ENCODE measurements around the gene REL.

The REL gene

GRCh38 chr2:60938301-60938700, 56.9 kb downstream of the REL start:
- H3K36me3 ChIP-seq (ENCODE audit: control insufficient read depth, insufficient read depth, low read length), result no peaks in the 10 kb centered on the region
- no peak for DNase-seq
- H3K4me3 ChIP-seq (ENCODE audit: insufficient read depth, low read depth, low read length, poor library complexity, severe bottlenecking), result no peak overlapping the region
- H3K27me3 ChIP-seq (replicated peaks; ENCODE audit: control insufficient read depth, insufficient read depth, low read length, poor library complexity, severe bottlenecking), result no peaks in the 10 kb centered on the region
- no peak overlapping the region for H3K27ac ChIP-seq (ENCODE audit: insufficient read depth, low read length, poor library complexity, severe bottlenecking)
- no peaks in the 10 kb centered on the region for H3K9me3 ChIP-seq (ENCODE audit: control insufficient read depth, low read length)
- no peaks in the 10 kb centered on the region for H3K4me1 ChIP-seq (ENCODE audit: control insufficient read depth, insufficient read depth, low read length, poor library complexity, severe bottlenecking)

- H3K4me3 ChIP-seq (ENCODE audit: insufficient read depth, low read depth, low read length, poor library complexity, severe bottlenecking), result no peak overlapping the region
- H3K9me3 ChIP-seq (ENCODE audit: control insufficient read depth, low read length), result no peaks in the 10 kb centered on the region
- no peak overlapping the region for H3K27ac ChIP-seq (ENCODE audit: insufficient read depth, low read length, poor library complexity, severe bottlenecking)
- DNase-seq, result no peak
- no peaks in the 10 kb centered on the region for H3K4me1 ChIP-seq (ENCODE audit: control insufficient read depth, insufficient read depth, low read length, poor library complexity, severe bottlenecking)
- no peaks in the 10 kb centered on the region for H3K27me3 ChIP-seq (replicated peaks; ENCODE audit: control insufficient read depth, insufficient read depth, low read length, poor library complexity, severe bottlenecking)
- H3K36me3 ChIP-seq (ENCODE audit: control insufficient read depth, insufficient read depth, low read length), result no peaks in the 10 kb centered on the region
These were observed 58.2 kb downstream of the REL start for GRCh38 chr2:60939622-60940021.

DNA sequence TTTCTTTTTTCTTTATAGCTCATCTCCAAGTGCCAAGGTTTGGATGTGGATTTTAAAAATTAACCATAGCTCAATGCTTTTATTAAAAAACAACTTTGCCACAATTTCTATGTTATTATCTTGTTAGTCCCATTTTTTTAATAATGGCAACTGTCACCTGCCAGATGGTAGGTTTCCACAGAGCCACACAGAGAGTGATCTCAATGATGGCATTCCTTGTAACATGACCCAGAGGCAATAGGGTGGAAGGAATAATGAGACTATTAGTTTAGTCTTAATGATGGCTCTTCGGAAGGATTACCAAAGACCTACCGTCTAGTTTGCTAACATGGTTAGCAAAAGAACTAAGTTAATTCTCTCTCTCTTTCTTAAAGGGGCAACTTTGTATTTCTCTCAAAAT, 64.0 kb downstream of the REL start:
- no peak for DNase-seq
- no peaks in the 10 kb centered on the region for H3K36me3 ChIP-seq (ENCODE audit: control insufficient read depth, insufficient read depth, low read length)
- no peaks in the 10 kb centered on the region for H3K4me1 ChIP-seq (ENCODE audit: control insufficient read depth, insufficient read depth, low read length, poor library complexity, severe bottlenecking)
- H3K9me3 ChIP-seq (ENCODE audit: control insufficient read depth, low read length), result no peaks in the 10 kb centered on the region
- no peaks in the 10 kb centered on the region for H3K27me3 ChIP-seq (replicated peaks; ENCODE audit: control insufficient read depth, insufficient read depth, low read length, poor library complexity, severe bottlenecking)
- no peak overlapping the region for H3K4me3 ChIP-seq (ENCODE audit: insufficient read depth, low read depth, low read length, poor library complexity, severe bottlenecking)
- no peak overlapping the region for H3K27ac ChIP-seq (ENCODE audit: insufficient read depth, low read length, poor library complexity, severe bottlenecking)

GRCh38 chr2:60947056-60947455, 65.7 kb downstream of the REL start:
- Histone ChIP-seq H3K27me3 (replicated peaks; ENCODE audit: control insufficient read depth, insufficient read depth, low read length, poor library complexity, severe bottlenecking) (no peaks in the 10 kb centered on the region), H3K27ac (ENCODE audit: insufficient read depth, low read length, poor library complexity, severe bottlenecking) (no peak overlapping the region), H3K4me1 (ENCODE audit: control insufficient read depth, insufficient read depth, low read length, poor library complexity, severe bottlenecking) (no peaks in the 10 kb centered on the region), H3K36me3 (ENCODE audit: control insufficient read depth, insufficient read depth, low read length) (no peaks in the 10 kb centered on the region), H3K4me3 (ENCODE audit: insufficient read depth, low read depth, low read length, poor library complexity, severe bottlenecking) (no peak overlapping the region), H3K9me3 (ENCODE audit: control insufficient read depth, low read length) (no peaks in the 10 kb centered on the region)
- no peak for DNase-seq

DNA sequence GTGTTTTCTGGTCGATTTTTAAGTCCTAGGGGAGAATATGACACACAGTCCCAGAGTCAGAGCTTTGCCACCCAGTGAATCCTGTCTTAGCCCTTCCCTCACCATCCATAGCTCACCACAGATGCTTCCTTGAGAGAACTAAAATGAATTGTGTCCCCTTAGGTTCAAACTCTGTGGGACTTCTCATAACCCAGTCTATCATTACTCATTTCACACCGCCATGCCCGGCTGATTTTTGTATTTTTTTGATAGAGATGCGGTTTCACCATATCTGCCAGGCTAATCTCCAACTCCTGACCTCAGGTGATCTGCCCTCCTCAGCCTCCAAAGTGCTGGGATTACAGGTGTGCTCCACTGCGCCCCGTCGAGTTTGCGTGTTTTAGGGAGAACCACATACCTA, 66.8 kb downstream of the REL start:
- H3K9me3 ChIP-seq (ENCODE audit: control insufficient read depth, low read length), result no peaks in the 10 kb centered on the region
- H3K27ac ChIP-seq (ENCODE audit: insufficient read depth, low read length, poor library complexity, severe bottlenecking), result no peak overlapping the region
- no peaks in the 10 kb centered on the region for H3K36me3 ChIP-seq (ENCODE audit: control insufficient read depth, insufficient read depth, low read length)
- DNase-seq, result no peak
- H3K27me3 ChIP-seq (replicated peaks; ENCODE audit: control insufficient read depth, insufficient read depth, low read length, poor library complexity, severe bottlenecking), result no peaks in the 10 kb centered on the region
- H3K4me1 ChIP-seq (ENCODE audit: control insufficient read depth, insufficient read depth, low read length, poor library complexity, severe bottlenecking), result no peaks in the 10 kb centered on the region
- H3K4me3 ChIP-seq (ENCODE audit: insufficient read depth, low read depth, low read length, poor library complexity, severe bottlenecking), result no peak overlapping the region

DNA sequence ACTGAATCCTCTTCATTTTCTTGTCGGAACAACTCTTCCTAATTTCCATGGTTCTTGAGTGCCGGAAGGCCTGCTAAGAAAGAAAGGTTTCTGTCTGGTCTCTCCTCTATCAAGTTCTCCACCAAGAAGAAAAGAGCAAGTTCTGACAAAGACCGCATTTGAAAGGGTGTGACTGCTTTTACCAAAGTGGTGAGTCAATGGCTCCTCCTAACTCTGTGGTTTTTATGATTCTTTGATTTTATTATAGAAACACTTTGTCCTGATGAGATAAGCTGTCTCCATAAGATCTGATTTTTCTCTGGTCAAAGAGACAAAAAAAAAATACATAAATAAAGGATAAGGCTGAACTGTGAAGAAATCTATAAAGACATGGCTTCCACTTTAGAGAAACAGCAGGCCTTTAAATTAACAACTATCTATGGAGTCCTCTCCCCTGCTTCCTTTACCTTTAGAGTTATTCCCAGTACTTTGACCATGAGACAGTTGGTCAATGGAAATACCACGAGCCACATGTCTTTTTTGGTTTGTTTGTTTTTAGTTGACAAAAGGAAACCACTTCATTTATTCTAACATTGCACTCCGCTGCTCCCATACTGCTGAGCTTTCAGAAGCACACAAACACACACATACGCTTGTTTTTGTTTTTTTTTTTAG, 67.7 kb downstream of the REL start:
- no peaks in the 10 kb centered on the region for H3K9me3 ChIP-seq (ENCODE audit: control insufficient read depth, low read length)
- no peak for DNase-seq
- H3K4me1 ChIP-seq (ENCODE audit: control insufficient read depth, insufficient read depth, low read length, poor library complexity, severe bottlenecking), result no peaks in the 10 kb centered on the region
- H3K27ac ChIP-seq (ENCODE audit: insufficient read depth, low read length, poor library complexity, severe bottlenecking), result no peak overlapping the region
- H3K36me3 ChIP-seq (ENCODE audit: control insufficient read depth, insufficient read depth, low read length), result no peaks in the 10 kb centered on the region
- H3K4me3 ChIP-seq (ENCODE audit: insufficient read depth, low read depth, low read length, poor library complexity, severe bottlenecking), result no peak overlapping the region
- H3K27me3 ChIP-seq (replicated peaks; ENCODE audit: control insufficient read depth, insufficient read depth, low read length, poor library complexity, severe bottlenecking), result no peaks in the 10 kb centered on the region

DNA sequence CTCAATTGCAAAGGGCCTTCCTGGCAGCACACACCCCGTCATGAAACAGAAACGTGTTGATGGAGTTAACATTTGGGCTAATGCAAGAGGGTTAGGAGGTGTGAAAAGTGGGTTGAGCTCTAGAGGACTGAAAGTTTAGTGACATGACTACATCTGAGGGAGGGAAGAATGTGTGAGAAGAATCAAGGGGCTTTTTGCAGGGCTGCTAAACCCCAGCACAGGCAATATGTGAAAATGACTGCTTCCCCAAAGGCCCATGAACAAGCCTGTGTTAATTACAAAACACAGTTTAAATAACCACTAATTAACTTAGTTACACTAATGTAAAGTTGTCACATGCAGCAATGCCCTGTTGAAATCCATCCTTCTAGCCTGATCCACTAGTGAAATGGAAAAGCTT, 72.8 kb downstream of the REL start:
- DNase-seq, result no peak
- no peaks in the 10 kb centered on the region for H3K4me1 ChIP-seq (ENCODE audit: control insufficient read depth, insufficient read depth, low read length, poor library complexity, severe bottlenecking)
- H3K36me3 ChIP-seq (ENCODE audit: control insufficient read depth, insufficient read depth, low read length), result no peaks in the 10 kb centered on the region
- no peak overlapping the region for H3K27ac ChIP-seq (ENCODE audit: insufficient read depth, low read length, poor library complexity, severe bottlenecking)
- H3K27me3 ChIP-seq (replicated peaks; ENCODE audit: control insufficient read depth, insufficient read depth, low read length, poor library complexity, severe bottlenecking), result no peaks in the 10 kb centered on the region
- no peaks in the 10 kb centered on the region for H3K9me3 ChIP-seq (ENCODE audit: control insufficient read depth, low read length)
- no peak overlapping the region for H3K4me3 ChIP-seq (ENCODE audit: insufficient read depth, low read depth, low read length, poor library complexity, severe bottlenecking)

DNA sequence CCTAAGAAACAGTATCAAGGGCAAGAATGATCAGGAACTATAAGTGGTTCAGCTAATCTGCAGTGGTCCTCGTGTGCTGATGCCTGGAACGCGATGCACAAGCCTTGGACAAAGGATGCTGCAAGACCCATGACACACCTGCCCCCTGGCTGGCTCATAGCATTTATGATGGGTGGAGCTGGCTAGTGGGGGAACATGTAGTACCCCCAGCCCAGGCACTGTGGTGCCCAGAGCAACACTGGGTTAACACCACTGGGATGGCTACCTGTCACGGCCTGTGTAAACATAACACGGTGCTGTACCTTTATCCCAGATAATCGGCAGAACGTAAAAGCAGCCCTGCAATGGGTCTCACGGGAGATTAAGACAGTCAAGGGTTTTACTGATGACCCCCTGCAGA, 75.8 kb downstream of the REL start:
- Histone ChIP-seq H3K9me3 (ENCODE audit: control insufficient read depth, low read length) (no peaks in the 10 kb centered on the region), H3K27me3 (replicated peaks; ENCODE audit: control insufficient read depth, insufficient read depth, low read length, poor library complexity, severe bottlenecking) (no peaks in the 10 kb centered on the region), H3K36me3 (ENCODE audit: control insufficient read depth, insufficient read depth, low read length) (no peaks in the 10 kb centered on the region), H3K4me3 (ENCODE audit: insufficient read depth, low read depth, low read length, poor library complexity, severe bottlenecking) (no peak overlapping the region), H3K4me1 (ENCODE audit: control insufficient read depth, insufficient read depth, low read length, poor library complexity, severe bottlenecking) (no peaks in the 10 kb centered on the region), H3K27ac (ENCODE audit: insufficient read depth, low read length, poor library complexity, severe bottlenecking) (no peak overlapping the region)
- DNase-seq, result no peak

DNA sequence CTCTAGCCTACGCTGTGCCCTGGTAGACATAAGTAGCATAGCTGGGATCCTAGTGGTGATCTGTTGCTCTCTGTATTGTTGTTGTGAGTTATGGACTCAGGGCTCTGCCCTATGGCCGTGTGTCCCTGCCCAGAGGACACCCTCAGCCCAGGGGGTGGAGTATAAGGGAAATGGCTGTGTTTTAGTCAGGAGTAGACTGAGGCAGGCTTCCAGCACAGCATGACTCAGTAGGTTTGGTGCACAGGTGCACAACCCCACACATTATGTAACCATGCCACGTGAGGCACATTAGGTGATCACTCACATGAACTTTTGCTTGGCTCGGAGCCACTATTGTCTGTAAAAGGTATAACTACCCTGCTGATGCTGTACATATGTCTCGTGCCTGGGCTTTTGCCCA, 76.3 kb downstream of the REL start:
- no peaks in the 10 kb centered on the region for H3K9me3 ChIP-seq (ENCODE audit: control insufficient read depth, low read length)
- no peak for DNase-seq
- no peaks in the 10 kb centered on the region for H3K27me3 ChIP-seq (replicated peaks; ENCODE audit: control insufficient read depth, insufficient read depth, low read length, poor library complexity, severe bottlenecking)
- H3K4me1 ChIP-seq (ENCODE audit: control insufficient read depth, insufficient read depth, low read length, poor library complexity, severe bottlenecking), result no peaks in the 10 kb centered on the region
- no peaks in the 10 kb centered on the region for H3K36me3 ChIP-seq (ENCODE audit: control insufficient read depth, insufficient read depth, low read length)
- no peak overlapping the region for H3K27ac ChIP-seq (ENCODE audit: insufficient read depth, low read length, poor library complexity, severe bottlenecking)
- H3K4me3 ChIP-seq (ENCODE audit: insufficient read depth, low read depth, low read length, poor library complexity, severe bottlenecking), result no peak overlapping the region

DNA sequence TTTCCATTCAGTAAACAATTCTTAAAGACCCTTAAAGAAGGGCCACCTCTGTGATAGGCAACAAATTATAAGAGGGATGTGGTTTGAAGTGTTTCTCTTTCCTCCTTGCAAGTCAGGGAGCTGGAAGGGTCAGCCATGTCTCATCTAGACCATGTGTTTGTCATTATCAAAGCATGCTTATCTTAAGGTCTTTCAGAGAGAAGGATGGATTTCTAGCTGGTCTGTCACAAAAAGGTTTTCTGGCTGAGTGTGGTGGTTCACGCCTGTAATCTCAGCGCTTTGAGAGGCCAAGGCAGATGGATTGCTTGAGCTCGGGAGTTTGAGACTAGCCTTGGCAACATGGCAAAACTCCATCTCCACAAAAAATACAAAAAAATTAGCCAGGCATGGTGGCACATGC, 77.0 kb downstream of the REL start:
- no peak for DNase-seq
- Histone ChIP-seq H3K4me1 (ENCODE audit: control insufficient read depth, insufficient read depth, low read length, poor library complexity, severe bottlenecking) (no peaks in the 10 kb centered on the region), H3K27ac (ENCODE audit: insufficient read depth, low read length, poor library complexity, severe bottlenecking) (no peak overlapping the region), H3K36me3 (ENCODE audit: control insufficient read depth, insufficient read depth, low read length) (no peaks in the 10 kb centered on the region), H3K9me3 (ENCODE audit: control insufficient read depth, low read length) (no peaks in the 10 kb centered on the region), H3K4me3 (ENCODE audit: insufficient read depth, low read depth, low read length, poor library complexity, severe bottlenecking) (no peak overlapping the region), H3K27me3 (replicated peaks; ENCODE audit: control insufficient read depth, insufficient read depth, low read length, poor library complexity, severe bottlenecking) (no peaks in the 10 kb centered on the region)
